Ovary (tissue), 3 donors: Measurements from ENCODE around the gene PER2.

Source experiments
- EP300 ChIP-seq: sonication (generic); formaldehyde crosslinking; IDR thresholded peaks from one replicate; pipeline ENCODE4 v1.6.1; 2017; ENCODE audit warnings: antibody characterized with exemption
- POLR2A ChIP-seq: fragments of 450-650 bp; IDR thresholded peaks from one replicate; pipeline ENCODE4 v1.6.1; 2017; ENCODE audit warnings: antibody characterized with exemption, mild to moderate bottlenecking, moderate library complexity
- TF ChIP-seq, protein P1 (sequence below), 3 donors: fragments of 450-650 bp in 2 of 3; fragments of 200-600 bp in 1 of 3; IDR thresholded peaks; one replicate each; pipeline versions ENCODE4 v1.5.1 to v1.8.0; 2016 to 2022; ENCODE audit warnings: antibody characterized with exemption in 3 of 3, mild to moderate bottlenecking in 1 of 3
- donor health status: DM: no; HTN: no; CAD: no.

DNA sequence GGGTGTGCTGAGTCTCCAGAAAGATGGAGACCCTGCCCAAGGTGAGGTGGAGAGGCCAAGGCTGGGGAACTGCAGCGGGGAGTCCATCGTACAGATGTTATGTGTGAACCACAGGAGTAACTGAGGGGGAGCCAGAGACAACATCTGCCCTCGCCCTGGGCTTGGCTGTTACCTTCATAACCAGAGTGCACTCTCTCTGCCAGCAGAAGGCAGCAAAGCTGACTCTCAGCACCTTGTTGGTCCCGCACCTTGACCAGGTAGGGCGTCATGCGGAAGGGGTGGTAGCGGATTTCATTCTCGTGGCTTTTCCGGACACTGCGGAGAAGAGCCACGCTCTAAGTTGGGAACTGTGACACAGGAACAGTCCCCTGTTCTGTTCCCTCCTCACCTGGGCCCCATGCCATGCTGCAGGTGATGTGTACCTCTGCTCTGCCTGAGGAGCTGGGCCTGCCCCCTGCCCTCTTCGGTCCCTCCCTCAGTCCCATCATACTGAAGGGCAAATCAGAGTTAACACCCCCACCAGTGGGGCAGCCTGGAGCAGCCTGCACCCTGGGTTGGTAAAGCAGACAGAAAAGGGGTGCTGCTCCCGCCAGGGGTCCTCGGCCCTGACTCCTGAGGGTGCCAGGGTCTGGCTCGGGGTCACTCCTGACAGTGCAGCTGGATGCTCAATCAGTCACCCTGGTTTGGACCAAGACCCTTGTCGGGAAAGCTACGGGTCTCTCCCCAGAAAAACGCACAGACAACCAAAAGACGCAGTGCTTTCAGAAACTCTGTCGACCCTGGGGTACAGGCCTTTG is 20.3 kb downstream of the PER2 start:
- TF ChIP-seq, protein P1, sequence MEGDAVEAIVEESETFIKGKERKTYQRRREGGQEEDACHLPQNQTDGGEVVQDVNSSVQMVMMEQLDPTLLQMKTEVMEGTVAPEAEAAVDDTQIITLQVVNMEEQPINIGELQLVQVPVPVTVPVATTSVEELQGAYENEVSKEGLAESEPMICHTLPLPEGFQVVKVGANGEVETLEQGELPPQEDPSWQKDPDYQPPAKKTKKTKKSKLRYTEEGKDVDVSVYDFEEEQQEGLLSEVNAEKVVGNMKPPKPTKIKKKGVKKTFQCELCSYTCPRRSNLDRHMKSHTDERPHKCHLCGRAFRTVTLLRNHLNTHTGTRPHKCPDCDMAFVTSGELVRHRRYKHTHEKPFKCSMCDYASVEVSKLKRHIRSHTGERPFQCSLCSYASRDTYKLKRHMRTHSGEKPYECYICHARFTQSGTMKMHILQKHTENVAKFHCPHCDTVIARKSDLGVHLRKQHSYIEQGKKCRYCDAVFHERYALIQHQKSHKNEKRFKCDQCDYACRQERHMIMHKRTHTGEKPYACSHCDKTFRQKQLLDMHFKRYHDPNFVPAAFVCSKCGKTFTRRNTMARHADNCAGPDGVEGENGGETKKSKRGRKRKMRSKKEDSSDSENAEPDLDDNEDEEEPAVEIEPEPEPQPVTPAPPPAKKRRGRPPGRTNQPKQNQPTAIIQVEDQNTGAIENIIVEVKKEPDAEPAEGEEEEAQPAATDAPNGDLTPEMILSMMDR (IDR thresholded peaks at IDR 0.05): no peak
- no peak for TF ChIP-seq EP300
- TF ChIP-seq POLR2A: no peak
